ENCODE measurements around the gene FIBIN. TPM values are rescaled to one million over a fixed set of nuclear protein-coding genes. Genes with fewer than 3 reads are reported as not detected.

The FIBIN gene
- total RNA-seq, 1 donor from 2014 or later = 0.75 TPM

GRCh38 chr11:27028561-27028965, 34.7 kb downstream of the FIBIN start:
- Histone ChIP-seq H3K9me3 (ENCODE audit: insufficient read depth, low read depth, low read length) (peaks cover 4% of the 10 kb centered on the region), H3K4me3 (ENCODE audit: insufficient read depth, low read depth, low read length) (no peak overlapping the region), H3K36me3 (ENCODE audit: insufficient read depth, low read length) (no peaks in the 10 kb centered on the region), H3K4me1 (ENCODE audit: insufficient read depth, low read length) (no peaks in the 10 kb centered on the region), H3K27ac (ENCODE audit: low read depth, low read length) (no peak overlapping the region), H3K9ac (ENCODE audit: low read length) (no peak overlapping the region), H3K79me2 (ENCODE audit: insufficient read depth, low read length) (no peaks in the 10 kb centered on the region), H2AFZ (ENCODE audit: low read depth, low read length) (no peak overlapping the region), H3K4me2 (ENCODE audit: low read length) (no peak overlapping the region), H4K20me1 (ENCODE audit: insufficient read depth, low read length) (no peaks in the 10 kb centered on the region), H3K27me3 (ENCODE audit: insufficient read depth, low read length) (no peaks in the 10 kb centered on the region)
- H3K27me3 Mint-ChIP-seq (ENCODE audit: low read depth, unreplicated experiment) = peaks cover 4% of the 10 kb centered on the region
- DNase-seq (ENCODE audit: low read depth) = peak; percentile 34
- no peak overlapping the region for H3K4me3 Mint-ChIP-seq (ENCODE audit: unreplicated experiment)
- H3K4me1 Mint-ChIP-seq (ENCODE audit: low read depth, unreplicated experiment) = peaks cover 7% of the 10 kb centered on the region
- no peak for FAIRE-seq
- peaks cover 5% of the 10 kb centered on the region for H3K36me3 Mint-ChIP-seq (ENCODE audit: low read depth, unreplicated experiment)
- peak overlapping the region; percentile 20 for H3K27ac Mint-ChIP-seq (ENCODE audit: unreplicated experiment)
- no peak for TF ChIP-seq CTCF (IDR thresholded peaks at IDR 0.05; ENCODE audit: insufficient read depth, low read depth, low read length)
- no peak for TF ChIP-seq EZH2 (IDR thresholded peaks at IDR 0.05; ENCODE audit: insufficient read depth, low read length)
- H3K9me3 Mint-ChIP-seq (ENCODE audit: unreplicated experiment) = no peaks in the 10 kb centered on the region

GRCh38 chr11:27029966-27030365, 36.1 kb downstream of the FIBIN start:
- no peak overlapping the region for H3K27ac ChIP-seq (ENCODE audit: low read depth, low read length)
- peaks cover 5% of the 10 kb centered on the region for H3K36me3 Mint-ChIP-seq (ENCODE audit: low read depth, unreplicated experiment)
- H3K4me3 ChIP-seq (ENCODE audit: insufficient read depth, low read depth, low read length) = no peak overlapping the region
- H3K9me3 Mint-ChIP-seq (ENCODE audit: unreplicated experiment) = peaks cover 4% of the 10 kb centered on the region
- no peak overlapping the region for H3K9ac ChIP-seq (ENCODE audit: low read length)
- H3K4me1 ChIP-seq (ENCODE audit: insufficient read depth, low read length) = no peaks in the 10 kb centered on the region
- peaks cover 7% of the 10 kb centered on the region for H3K4me1 Mint-ChIP-seq (ENCODE audit: low read depth, unreplicated experiment)
- H3K4me3 Mint-ChIP-seq (ENCODE audit: unreplicated experiment) = no peak overlapping the region
- no peaks in the 10 kb centered on the region for H4K20me1 ChIP-seq (ENCODE audit: insufficient read depth, low read length)
- H3K79me2 ChIP-seq (ENCODE audit: insufficient read depth, low read length) = no peaks in the 10 kb centered on the region
- FAIRE-seq = no peak
- H3K27ac Mint-ChIP-seq (ENCODE audit: unreplicated experiment) = no peak overlapping the region
- DNase-seq (ENCODE audit: low read depth) = no peak
- no peak overlapping the region for H2AFZ ChIP-seq (ENCODE audit: low read depth, low read length)
- H3K27me3 ChIP-seq (ENCODE audit: insufficient read depth, low read length) = no peaks in the 10 kb centered on the region
- no peaks in the 10 kb centered on the region for H3K36me3 ChIP-seq (ENCODE audit: insufficient read depth, low read length)
- H3K4me2 ChIP-seq (ENCODE audit: low read length) = no peak overlapping the region
- H3K27me3 Mint-ChIP-seq (ENCODE audit: low read depth, unreplicated experiment) = peaks cover 4% of the 10 kb centered on the region
- TF ChIP-seq EZH2 (IDR thresholded peaks at IDR 0.05; ENCODE audit: insufficient read depth, low read length) (no peak), CTCF (IDR thresholded peaks at IDR 0.05; ENCODE audit: insufficient read depth, low read depth, low read length) (no peak)
- H3K9me3 ChIP-seq (ENCODE audit: insufficient read depth, low read depth, low read length) = peaks cover 4% of the 10 kb centered on the region

GRCh38 chr11:27031754-27032153, 37.8 kb downstream of the FIBIN start:
- no peak for FAIRE-seq
- Histone ChIP-seq H3K79me2 (ENCODE audit: insufficient read depth, low read length) (no peaks in the 10 kb centered on the region), H3K4me1 (ENCODE audit: insufficient read depth, low read length) (no peaks in the 10 kb centered on the region), H3K4me3 (ENCODE audit: insufficient read depth, low read depth, low read length) (no peak overlapping the region), H3K9me3 (ENCODE audit: insufficient read depth, low read depth, low read length) (peaks cover 4% of the 10 kb centered on the region), H2AFZ (ENCODE audit: low read depth, low read length) (no peak overlapping the region), H3K27me3 (ENCODE audit: insufficient read depth, low read length) (no peaks in the 10 kb centered on the region), H4K20me1 (ENCODE audit: insufficient read depth, low read length) (no peaks in the 10 kb centered on the region), H3K36me3 (ENCODE audit: insufficient read depth, low read length) (no peaks in the 10 kb centered on the region), H3K9ac (ENCODE audit: low read length) (no peak overlapping the region), H3K4me2 (ENCODE audit: low read length) (no peak overlapping the region), H3K27ac (ENCODE audit: low read depth, low read length) (no peak overlapping the region)
- H3K9me3 Mint-ChIP-seq (ENCODE audit: unreplicated experiment) = peaks cover 4% of the 10 kb centered on the region
- H3K4me1 Mint-ChIP-seq (ENCODE audit: low read depth, unreplicated experiment) = peaks cover 7% of the 10 kb centered on the region
- H3K4me3 Mint-ChIP-seq (ENCODE audit: unreplicated experiment) = no peak overlapping the region
- no peak overlapping the region for H3K27ac Mint-ChIP-seq (ENCODE audit: unreplicated experiment)
- no peak for DNase-seq (ENCODE audit: low read depth)
- H3K36me3 Mint-ChIP-seq (ENCODE audit: low read depth, unreplicated experiment) = peaks cover 5% of the 10 kb centered on the region
- TF ChIP-seq EZH2 (IDR thresholded peaks at IDR 0.05; ENCODE audit: insufficient read depth, low read length) = no peak
- no peak for TF ChIP-seq CTCF (IDR thresholded peaks at IDR 0.05; ENCODE audit: insufficient read depth, low read depth, low read length)
- peaks cover 4% of the 10 kb centered on the region for H3K27me3 Mint-ChIP-seq (ENCODE audit: low read depth, unreplicated experiment)

Data from astrocyte (in vitro differentiated cells and primary cell).